Mesothelial cell of epicardium (in vitro differentiated cells): Measurements from ENCODE around the gene MKRN2. TPM values are rescaled to one million over a fixed set of nuclear protein-coding genes. Genes with fewer than 3 reads are reported as not detected.

Source experiments
- DNase-seq, 2 experiments: peaks; one replicate each; pipeline ENCODE4 v3.0.0; 2021; ENCODE audit warnings: low spot score in 2 of 2; ENCODE audit not compliant: unreplicated experiment in 2 of 2
- H3K27ac Mint-ChIP-seq: 2 replicates; pipeline ENCODE4 v1.8.0; 2021; ENCODE audit warnings: mixed read lengths
- H3K27me3 Mint-ChIP-seq: 2 replicates; pipeline ENCODE4 v1.8.0; 2021; ENCODE audit warnings: low read depth, mixed read lengths
- H3K36me3 Mint-ChIP-seq: 2 replicates; pipeline ENCODE4 v1.8.0; 2021; ENCODE audit warnings: mixed read lengths
- H3K4me1 Mint-ChIP-seq: 2 replicates; pipeline ENCODE4 v1.8.0; 2021; ENCODE audit warnings: mixed read lengths
- H3K4me3 Mint-ChIP-seq: 2 replicates; pipeline ENCODE4 v1.8.0; 2021; ENCODE audit warnings: mild to moderate bottlenecking, moderate library complexity, mixed read lengths
- H3K9me3 Mint-ChIP-seq: 2 replicates; pipeline ENCODE4 v1.8.0; 2021; ENCODE audit warnings: mixed read lengths
- total RNA-seq: library from RNA; stranded (reverse); gene quantifications from 3 replicates; pipeline ENCODE4 v1.2.1, GENCODE V29; 2021
- TF ChIP-seq, protein P1 (sequence below): fragments of 200-600 bp; sonication (generic); IDR thresholded peaks from one replicate; pipeline ENCODE4 v1.5.0; 2021; ENCODE audit warnings: antibody characterized with exemption; ENCODE audit not compliant: unreplicated experiment

Gene MKRN2
- total RNA-seq, 1 donor from 2014 or later, result 34.2 TPM

DNA sequence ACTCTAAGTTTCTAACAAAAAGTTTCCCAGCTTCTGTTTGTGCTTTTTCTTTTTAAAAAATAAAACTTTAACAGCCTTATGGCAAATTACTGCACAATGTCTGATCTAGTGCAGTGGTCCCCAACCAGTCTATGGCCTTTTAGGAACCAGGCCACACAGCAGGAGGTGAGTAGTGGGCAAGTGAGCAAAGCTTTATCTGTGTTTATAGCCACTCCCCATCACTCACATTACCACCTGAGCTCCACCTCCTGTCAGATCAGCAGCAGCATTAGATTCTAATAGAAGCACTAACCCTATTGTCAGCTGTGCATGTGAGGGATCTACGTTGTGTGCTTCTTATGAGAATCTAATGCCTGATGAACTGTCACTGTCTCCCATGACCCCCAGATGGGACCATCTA, 5.6 kb downstream of the MKRN2 start:
- peaks cover 10% of the 10 kb centered on the region for H3K9me3 Mint-ChIP-seq
- H3K27me3 Mint-ChIP-seq, result no peaks in the 10 kb centered on the region
- no peak for DNase-seq
- H3K27ac Mint-ChIP-seq, result peak overlapping the region; percentile 75
- no peak overlapping the region for H3K4me3 Mint-ChIP-seq
- TF ChIP-seq, protein P1, sequence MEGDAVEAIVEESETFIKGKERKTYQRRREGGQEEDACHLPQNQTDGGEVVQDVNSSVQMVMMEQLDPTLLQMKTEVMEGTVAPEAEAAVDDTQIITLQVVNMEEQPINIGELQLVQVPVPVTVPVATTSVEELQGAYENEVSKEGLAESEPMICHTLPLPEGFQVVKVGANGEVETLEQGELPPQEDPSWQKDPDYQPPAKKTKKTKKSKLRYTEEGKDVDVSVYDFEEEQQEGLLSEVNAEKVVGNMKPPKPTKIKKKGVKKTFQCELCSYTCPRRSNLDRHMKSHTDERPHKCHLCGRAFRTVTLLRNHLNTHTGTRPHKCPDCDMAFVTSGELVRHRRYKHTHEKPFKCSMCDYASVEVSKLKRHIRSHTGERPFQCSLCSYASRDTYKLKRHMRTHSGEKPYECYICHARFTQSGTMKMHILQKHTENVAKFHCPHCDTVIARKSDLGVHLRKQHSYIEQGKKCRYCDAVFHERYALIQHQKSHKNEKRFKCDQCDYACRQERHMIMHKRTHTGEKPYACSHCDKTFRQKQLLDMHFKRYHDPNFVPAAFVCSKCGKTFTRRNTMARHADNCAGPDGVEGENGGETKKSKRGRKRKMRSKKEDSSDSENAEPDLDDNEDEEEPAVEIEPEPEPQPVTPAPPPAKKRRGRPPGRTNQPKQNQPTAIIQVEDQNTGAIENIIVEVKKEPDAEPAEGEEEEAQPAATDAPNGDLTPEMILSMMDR, result no peak
- H3K36me3 Mint-ChIP-seq, result peaks cover 18% of the 10 kb centered on the region
- H3K4me1 Mint-ChIP-seq, result peaks cover 56% of the 10 kb centered on the region

DNA sequence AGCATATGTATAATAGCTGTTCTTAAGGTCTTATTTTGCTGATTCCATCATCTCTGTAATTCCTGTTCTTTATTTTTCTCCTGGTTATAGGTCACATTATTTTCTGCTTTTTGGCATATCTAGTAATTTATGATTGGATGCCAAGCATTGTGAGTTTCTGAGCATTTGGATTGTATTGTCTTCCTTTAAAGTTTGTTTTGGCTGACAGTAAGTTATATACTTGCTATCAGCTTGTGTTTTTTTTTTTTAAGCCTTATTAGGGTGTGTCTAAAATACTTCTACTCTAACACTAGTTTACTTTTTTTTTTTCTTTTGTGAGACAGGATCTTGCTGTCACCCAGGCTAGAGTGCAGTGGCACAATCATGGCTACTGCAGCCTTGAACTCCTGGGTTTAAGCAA, 10.1 kb downstream of the MKRN2 start:
- Mint-ChIP-seq H3K36me3 (peaks cover 46% of the 10 kb centered on the region), H3K27me3 (no peaks in the 10 kb centered on the region), H3K4me3 (no peak overlapping the region), H3K4me1 (peaks cover 17% of the 10 kb centered on the region), H3K27ac (no peak overlapping the region), H3K9me3 (peaks cover 10% of the 10 kb centered on the region)
- TF ChIP-seq, protein P1, result no peak
- DNase-seq, result no peak

DNA sequence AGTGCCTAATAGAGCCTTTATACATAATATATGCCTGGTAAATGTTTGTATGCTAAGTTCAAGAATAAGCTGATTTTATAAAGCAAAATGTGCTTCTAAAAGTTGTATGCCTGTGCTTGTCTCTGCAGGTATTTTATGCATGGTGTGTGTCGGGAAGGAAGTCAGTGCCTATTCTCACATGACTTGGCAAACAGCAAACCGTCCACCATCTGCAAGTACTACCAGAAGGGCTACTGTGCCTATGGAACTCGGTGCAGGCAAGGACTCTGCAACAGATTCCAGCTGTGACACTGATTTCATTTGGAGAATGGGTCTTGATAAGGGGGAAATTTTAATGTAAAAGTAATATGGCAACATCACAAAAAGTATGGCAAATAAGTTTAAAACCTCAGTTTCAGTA, 11.9 kb downstream of the MKRN2 start:
- Mint-ChIP-seq H3K4me1 (peaks cover 5% of the 10 kb centered on the region), H3K36me3 (peaks cover 58% of the 10 kb centered on the region), H3K27me3 (no peaks in the 10 kb centered on the region), H3K9me3 (peaks cover 10% of the 10 kb centered on the region), H3K27ac (no peak overlapping the region), H3K4me3 (no peak overlapping the region)
- TF ChIP-seq, protein P1, result no peak
- no peak for DNase-seq

DNA sequence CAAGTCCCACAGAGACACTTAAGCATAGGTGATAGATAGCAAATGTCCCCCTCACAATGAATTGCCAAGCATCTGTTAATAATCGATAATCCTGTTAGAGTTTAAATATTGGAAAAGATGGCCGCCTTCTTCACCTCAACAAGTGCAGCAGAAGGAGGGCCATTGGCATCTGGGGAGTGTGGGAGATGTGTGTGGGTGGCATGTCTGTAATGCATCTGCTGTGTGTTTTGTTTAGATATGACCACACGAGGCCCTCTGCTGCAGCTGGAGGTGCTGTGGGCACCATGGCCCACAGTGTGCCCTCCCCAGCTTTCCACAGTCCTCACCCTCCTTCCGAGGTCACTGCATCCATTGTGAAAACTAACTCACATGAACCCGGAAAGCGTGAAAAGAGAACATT, 12.9 kb downstream of the MKRN2 start:
- no peak for DNase-seq
- no peak overlapping the region for H3K4me3 Mint-ChIP-seq
- H3K36me3 Mint-ChIP-seq, result peaks cover 57% of the 10 kb centered on the region
- no peaks in the 10 kb centered on the region for H3K27me3 Mint-ChIP-seq
- peaks cover 10% of the 10 kb centered on the region for H3K9me3 Mint-ChIP-seq
- TF ChIP-seq, protein P1, result no peak
- H3K4me1 Mint-ChIP-seq, result peaks cover under 1% of the 10 kb centered on the region
- H3K27ac Mint-ChIP-seq, result no peak overlapping the region

DNA sequence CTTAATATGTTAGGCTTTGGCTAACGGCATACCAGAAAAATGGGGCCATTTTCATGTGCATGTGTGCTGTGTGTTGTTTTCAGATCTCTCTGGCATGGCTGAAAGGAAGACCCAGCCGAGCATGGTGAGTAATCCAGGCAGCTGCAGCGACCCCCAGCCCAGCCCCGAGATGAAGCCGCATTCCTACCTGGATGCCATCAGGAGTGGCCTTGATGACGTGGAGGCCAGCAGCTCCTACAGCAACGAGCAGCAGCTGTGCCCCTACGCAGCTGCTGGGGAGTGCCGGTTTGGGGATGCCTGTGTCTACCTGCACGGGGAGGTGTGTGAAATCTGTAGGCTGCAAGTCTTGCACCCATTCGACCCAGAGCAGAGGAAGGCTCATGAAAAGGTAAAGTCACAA, 15.1 kb downstream of the MKRN2 start:
- Mint-ChIP-seq H3K27ac (no peak overlapping the region), H3K9me3 (peaks cover 1% of the 10 kb centered on the region), H3K4me1 (no peaks in the 10 kb centered on the region), H3K4me3 (no peak overlapping the region), H3K36me3 (peaks cover 55% of the 10 kb centered on the region), H3K27me3 (no peaks in the 10 kb centered on the region)
- TF ChIP-seq, protein P1, result no peak
- DNase-seq, result no peak

DNA sequence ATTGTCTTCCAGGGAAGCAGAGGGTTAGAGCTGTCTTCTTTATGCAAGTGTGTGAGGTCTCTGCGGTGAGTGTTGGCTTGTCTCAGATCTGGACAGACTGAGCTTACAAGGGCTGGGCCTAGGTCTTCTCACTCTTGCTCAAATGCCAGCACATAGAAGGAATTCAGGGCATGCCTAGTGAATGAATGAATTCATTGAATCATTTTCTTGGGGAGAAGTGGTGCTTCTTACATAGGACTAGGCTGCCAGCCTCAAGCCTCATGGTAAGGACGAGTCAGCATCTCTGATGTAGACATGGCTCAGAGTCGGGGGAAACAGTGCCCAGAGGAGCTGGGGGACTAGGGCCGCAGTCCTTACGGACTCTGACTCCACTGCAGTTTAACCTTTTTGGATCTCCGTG, 17.2 kb downstream of the MKRN2 start:
- Mint-ChIP-seq H3K36me3 (peaks cover 57% of the 10 kb centered on the region), H3K9me3 (peaks cover 3% of the 10 kb centered on the region), H3K27me3 (no peaks in the 10 kb centered on the region), H3K4me3 (no peak overlapping the region), H3K27ac (no peak overlapping the region), H3K4me1 (no peaks in the 10 kb centered on the region)
- DNase-seq, result no peak
- TF ChIP-seq, protein P1, result no peak
